SU-DHL-6 (cell line): ENCODE measurements around the gene HAT1.
"Not testable (repeated sequence)": the region's sequence is repeated elsewhere in the genome, so short reads cannot be mapped to it uniquely, and the experiment has no call there.

Experiments
- H2AFZ ChIP-seq: fragments of 200-600 bp; sonication (generic); 2 replicates; pipeline ENCODE4 v1.6.1; 2014; ENCODE audit warnings: low read depth, mild to moderate bottlenecking, moderate library complexity, mixed read lengths, antibody characterized with exemption, low read length; ENCODE audit not compliant: severe bottlenecking
- H3F3A ChIP-seq: fragments of 200-600 bp; shearing (Covaris generic); 2 replicates; pipeline ENCODE4 v1.6.0; 2016; ENCODE audit warnings: antibody characterized with exemption, mild to moderate bottlenecking; ENCODE audit not compliant: insufficient read depth
- H3K27ac ChIP-seq: fragments of 200-600 bp; sonication (generic); 2 replicates; pipeline ENCODE4 v1.5.1; 2016; ENCODE audit warnings: low read depth, mild to moderate bottlenecking, low read length, moderate library complexity, mixed read lengths
- H3K27me3 ChIP-seq: fragments of 200-600 bp; sonication (generic), shearing (Covaris generic); 2 replicates; pipeline ENCODE4 v1.6.0; 2014; ENCODE audit warnings: mild to moderate bottlenecking, low read length
- H3K36me3 ChIP-seq: fragments of 200-600 bp; sonication (generic); 2 replicates; pipeline ENCODE4 v1.6.1; 2014; ENCODE audit warnings: mild to moderate bottlenecking, low read length, mixed read lengths
- H3K4me2 ChIP-seq: fragments of 300-600, 200-600 bp; shearing (Covaris generic), sonication (generic); 2 replicates; pipeline ENCODE4 v1.6.0; 2014; ENCODE audit warnings: low read length, low read depth, mild to moderate bottlenecking; ENCODE audit not compliant: poor library complexity, severe bottlenecking
- H3K4me3 ChIP-seq: fragments of 200-600 bp; sonication (generic); 2 replicates; pipeline ENCODE4 v1.5.1; 2014; ENCODE audit warnings: antibody characterized with exemption, low read length, mild to moderate bottlenecking, mixed read lengths; ENCODE audit not compliant: insufficient read depth, poor library complexity, severe bottlenecking
- H3K79me2 ChIP-seq: fragments of 200-600 bp; sonication (generic); 2 replicates; pipeline ENCODE4 v1.6.1; 2014; ENCODE audit warnings: mild to moderate bottlenecking, low read length, moderate library complexity; ENCODE audit not compliant: insufficient read depth
- H3K9ac ChIP-seq: fragments of 200-600 bp; sonication (generic); 2 replicates; pipeline ENCODE4 v1.7.0; 2014; ENCODE audit warnings: mild to moderate bottlenecking, low read length
- H3K9me2 ChIP-seq: fragments of 200-600 bp; sonication (generic); replicated peaks from 2 replicates; pipeline ENCODE4 v1.6.1; 2014; ENCODE audit warnings: low read length; ENCODE audit not compliant: insufficient read depth
- H3K9me3 ChIP-seq: fragments of 200-600 bp; sonication (generic); 2 replicates; pipeline ENCODE4 v1.6.1; 2014; ENCODE audit warnings: low read length, mixed read lengths; ENCODE audit not compliant: insufficient read depth
- H4K20me1 ChIP-seq: fragments of 200-600 bp; sonication (generic); 2 replicates; pipeline ENCODE4 v1.6.1; 2014; ENCODE audit warnings: low read depth, mild to moderate bottlenecking, antibody characterized with exemption, low read length, moderate library complexity, mixed read lengths
- EZH2phosphoT487 ChIP-seq: fragments of 200-600 bp; sonication (generic), shearing (Covaris generic); conservative IDR thresholded peaks from 2 replicates; pipeline ENCODE4 v1.6.1; 2018; ENCODE audit warnings: mild to moderate bottlenecking, antibody characterized with exemption, low read length, moderate library complexity, mixed read lengths
- TF ChIP-seq, protein P1 (sequence below): fragments of 200-600 bp; sonication (generic); IDR thresholded peaks from one replicate; pipeline ENCODE4 v1.5.1; 2017; ENCODE audit warnings: antibody characterized with exemption, mild to moderate bottlenecking, low read length, moderate library complexity; ENCODE audit not compliant: insufficient read depth, poor library complexity, severe bottlenecking

The HAT1 gene

DNA sequence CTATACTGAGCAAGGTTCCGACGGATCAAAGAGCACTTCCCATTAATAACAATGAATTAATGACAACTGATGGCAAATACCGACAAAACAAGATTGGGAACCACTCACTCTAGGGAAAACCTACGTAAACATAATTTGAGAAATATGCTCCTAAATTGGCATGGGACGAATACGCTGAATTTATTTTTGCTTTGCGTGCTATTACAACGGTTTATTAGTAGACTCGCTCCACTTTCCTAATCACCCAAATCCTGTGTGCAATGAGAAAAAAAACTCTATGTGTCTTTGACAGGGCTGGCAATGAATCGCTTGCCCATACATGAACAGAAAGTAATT lies 27.7 kb upstream of the HAT1 start:
- Histone ChIP-seq H3F3A (no peaks in the 10 kb centered on the region), H3K27me3 (no peaks in the 10 kb centered on the region), H2AFZ (peak overlapping the region; percentile 90), H3K79me2 (peaks cover 40% of the 10 kb centered on the region), H3K27ac (no peak overlapping the region), H3K9ac (peak overlapping the region; percentile 83), H3K4me3 (peak overlapping the region; percentile 78), H3K9me2 (no peaks in the 10 kb centered on the region), H3K9me3 (no peaks in the 10 kb centered on the region), H3K36me3 (peaks cover 10% of the 10 kb centered on the region; the same call in 1 of the 2 replicates), H4K20me1 (no peaks in the 10 kb centered on the region), H3K4me2 (peak overlapping the region; percentile 88)
- no peak for TF ChIP-seq EZH2phosphoT487
- TF ChIP-seq, protein P1, sequence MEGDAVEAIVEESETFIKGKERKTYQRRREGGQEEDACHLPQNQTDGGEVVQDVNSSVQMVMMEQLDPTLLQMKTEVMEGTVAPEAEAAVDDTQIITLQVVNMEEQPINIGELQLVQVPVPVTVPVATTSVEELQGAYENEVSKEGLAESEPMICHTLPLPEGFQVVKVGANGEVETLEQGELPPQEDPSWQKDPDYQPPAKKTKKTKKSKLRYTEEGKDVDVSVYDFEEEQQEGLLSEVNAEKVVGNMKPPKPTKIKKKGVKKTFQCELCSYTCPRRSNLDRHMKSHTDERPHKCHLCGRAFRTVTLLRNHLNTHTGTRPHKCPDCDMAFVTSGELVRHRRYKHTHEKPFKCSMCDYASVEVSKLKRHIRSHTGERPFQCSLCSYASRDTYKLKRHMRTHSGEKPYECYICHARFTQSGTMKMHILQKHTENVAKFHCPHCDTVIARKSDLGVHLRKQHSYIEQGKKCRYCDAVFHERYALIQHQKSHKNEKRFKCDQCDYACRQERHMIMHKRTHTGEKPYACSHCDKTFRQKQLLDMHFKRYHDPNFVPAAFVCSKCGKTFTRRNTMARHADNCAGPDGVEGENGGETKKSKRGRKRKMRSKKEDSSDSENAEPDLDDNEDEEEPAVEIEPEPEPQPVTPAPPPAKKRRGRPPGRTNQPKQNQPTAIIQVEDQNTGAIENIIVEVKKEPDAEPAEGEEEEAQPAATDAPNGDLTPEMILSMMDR: no peak

DNA sequence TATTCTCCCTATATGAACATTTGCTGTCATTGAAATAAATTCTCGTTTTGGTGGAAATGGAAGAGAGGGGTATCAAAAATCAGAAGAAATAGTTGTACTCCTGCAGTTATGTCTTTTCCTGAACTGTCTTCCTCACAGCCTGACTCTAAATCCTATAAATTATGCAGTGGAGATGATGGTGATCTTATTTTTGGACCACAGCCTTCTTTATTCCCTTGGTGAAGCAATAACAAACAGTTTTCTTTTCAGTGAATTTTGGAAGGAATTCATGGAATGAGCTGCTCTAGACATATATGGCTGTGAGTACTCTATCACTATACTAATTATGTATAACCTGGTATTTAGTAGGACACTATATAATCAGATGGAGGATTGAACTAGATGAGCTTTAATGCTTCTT lies 26.5 kb upstream of the HAT1 start:
- no peak overlapping the region for H3K27ac ChIP-seq
- TF ChIP-seq EZH2phosphoT487: no peak
- TF ChIP-seq, protein P1: no peak
- H3K9me3 ChIP-seq: no peaks in the 10 kb centered on the region
- H3K27me3 ChIP-seq: no peaks in the 10 kb centered on the region
- peaks cover 29% of the 10 kb centered on the region for H3K79me2 ChIP-seq
- no peaks in the 10 kb centered on the region for H3K9me2 ChIP-seq
- H2AFZ ChIP-seq: no peak overlapping the region
- no peaks in the 10 kb centered on the region for H4K20me1 ChIP-seq
- peaks cover 10% of the 10 kb centered on the region; the same call in 1 of the 2 replicates for H3K36me3 ChIP-seq
- H3F3A ChIP-seq: no peaks in the 10 kb centered on the region
- no peak overlapping the region for H3K9ac ChIP-seq
- H3K4me3 ChIP-seq: no peak overlapping the region
- no peak overlapping the region for H3K4me2 ChIP-seq

DNA sequence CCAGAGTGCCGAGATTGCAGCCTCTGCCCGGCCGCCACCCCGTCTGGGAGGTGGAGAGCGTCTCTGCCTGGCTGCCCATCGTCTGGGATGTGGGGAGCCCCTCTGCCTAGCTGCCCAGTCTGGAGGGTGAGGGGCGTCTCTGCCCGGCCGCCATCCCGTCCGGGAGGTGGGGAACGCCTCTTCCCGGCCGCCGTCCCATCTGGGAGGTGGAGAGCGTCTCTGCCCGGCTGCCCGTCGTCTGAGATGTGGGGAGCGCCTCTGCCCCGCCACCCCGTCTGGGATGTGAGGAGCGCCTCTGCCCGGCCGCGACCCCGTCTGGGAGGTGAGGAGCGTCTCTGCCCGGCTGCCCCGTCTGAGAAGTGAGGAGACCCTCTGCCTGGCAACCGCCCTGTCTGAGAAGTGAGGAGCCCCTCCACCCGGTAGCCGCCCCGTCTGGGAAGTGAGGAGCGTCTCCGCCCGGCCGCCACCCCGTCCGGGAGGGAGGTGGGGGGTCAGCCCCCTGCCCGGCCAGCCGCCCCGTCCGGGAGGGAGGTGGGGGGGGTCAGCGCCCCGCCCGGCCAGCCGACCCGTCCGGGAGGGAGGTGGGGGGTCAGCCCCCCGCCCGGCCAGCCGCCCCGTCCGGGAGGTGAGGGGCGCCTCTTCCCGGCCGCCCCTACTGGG lies 22.5 kb upstream of the HAT1 start:
- not testable (repeated sequence) for H3K9ac ChIP-seq, H3K4me2 ChIP-seq, H3K9me3 ChIP-seq, H3K36me3 ChIP-seq, H3K4me3 ChIP-seq, H3K27me3 ChIP-seq, H3K9me2 ChIP-seq, H2AFZ ChIP-seq, H3F3A ChIP-seq, H3K79me2 ChIP-seq, H3K27ac ChIP-seq, H4K20me1 ChIP-seq

DNA sequence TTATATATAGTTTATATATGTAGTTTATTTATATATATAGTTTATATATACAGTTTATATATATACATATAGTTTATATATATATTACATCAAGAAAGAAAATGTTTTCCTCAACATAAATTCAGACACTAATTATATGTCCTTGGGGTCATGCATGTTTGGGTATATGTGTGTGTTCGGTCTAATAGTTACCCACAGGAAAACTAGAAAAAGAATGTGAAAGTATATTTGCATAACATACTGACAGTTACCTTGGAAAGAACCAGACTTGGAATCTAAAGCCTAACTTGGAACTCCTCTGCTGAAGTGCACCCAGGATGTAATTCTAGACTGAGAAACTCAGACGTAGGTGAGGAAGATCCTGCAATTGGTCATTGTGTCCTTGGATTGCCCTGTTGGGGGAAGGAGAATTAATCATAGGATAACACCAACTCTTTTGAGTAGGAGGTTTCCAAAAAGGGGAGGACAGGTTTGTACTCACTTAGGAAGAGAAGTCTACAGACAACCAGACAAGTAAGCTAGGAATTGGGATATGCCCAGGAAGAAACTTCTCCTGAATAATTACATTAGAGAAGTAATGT lies 19.3 kb upstream of the HAT1 start:
- Histone ChIP-seq H3K4me3 (no peak overlapping the region), H3K27ac (no peak overlapping the region), H3K79me2 (no peaks in the 10 kb centered on the region), H2AFZ (no peak overlapping the region), H3K27me3 (no peaks in the 10 kb centered on the region), H4K20me1 (no peaks in the 10 kb centered on the region), H3F3A (no peaks in the 10 kb centered on the region), H3K9me3 (no peaks in the 10 kb centered on the region), H3K9ac (no peak overlapping the region), H3K9me2 (no peaks in the 10 kb centered on the region), H3K4me2 (no peak overlapping the region), H3K36me3 (no peaks in the 10 kb centered on the region)
- no peak for TF ChIP-seq EZH2phosphoT487
- TF ChIP-seq, protein P1: no peak
